Measurements from ENCODE around the gene WWTR1.

- TF ChIP-seq CTCF (IDR thresholded peaks at IDR 0.05; ENCODE audit: insufficient read depth, low read length) (no peak), REST (IDR thresholded peaks at IDR 0.05; ENCODE audit: insufficient replicate concordance, low read depth) (no peak), POLR2AphosphoS5 (IDR thresholded peaks at IDR 0.05; ENCODE audit: low read depth) (no peak)
Measured at GRCh38 chr3:149553781-149554451, 103.9 kb downstream of the WWTR1 start.

All from HL-60 (cell line).